GM12878 (cell line): Measurements from ENCODE around the gene C1QTNF12. TPM values are rescaled to one million over a fixed set of nuclear protein-coding genes. Genes with fewer than 3 reads are reported as not detected.

Experiments used
- ASH2L ChIP-seq: fragments of 300-600, 200-600 bp; sonication (generic); IDR thresholded peaks from 2 replicates; pipeline ENCODE4 v1.6.1; 2017; ENCODE audit warnings: low read depth, mild to moderate bottlenecking, borderline replicate concordance
- CHD1 ChIP-seq: IDR thresholded peaks from 2 replicates; pipeline ENCODE4 v1.6.1; 2012; ENCODE audit warnings: low read depth, low read length, improper control_type of control experiment
- CHD4 ChIP-seq: fragments of 200-600 bp; sonication (generic); IDR thresholded peaks from 2 replicates; pipeline ENCODE4 v1.6.1; 2016; ENCODE audit warnings: mild to moderate bottlenecking
- EED ChIP-seq: sonication (generic); IDR thresholded peaks from 2 replicates; pipeline ENCODE4 v1.6.1; 2016; ENCODE audit warnings: antibody characterized with exemption, low read depth
- GABPA ChIP-seq: IDR thresholded peaks from 2 replicates; pipeline ENCODE4 v1.6.1; 2014; ENCODE audit warnings: antibody characterized with exemption, low read depth, mild to moderate bottlenecking, inconsistent platforms
- IRF4 ChIP-seq: IDR thresholded peaks from 2 replicates; pipeline ENCODE4 v1.6.1; 2011; ENCODE audit warnings: low read depth, low read length
- KAT2A ChIP-seq: conservative IDR thresholded peaks from 2 replicates; pipeline ENCODE4 v1.6.1; 2011; ENCODE audit warnings: low read depth, low read length; ENCODE audit not compliant: control insufficient read depth
- MTA2 ChIP-seq: fragments of 450-650 bp; IDR thresholded peaks from 2 replicates; pipeline ENCODE4 v1.6.1; 2016; ENCODE audit warnings: low read depth, mild to moderate bottlenecking, moderate library complexity
- NBN ChIP-seq: fragments of 450-650 bp; IDR thresholded peaks from 2 replicates; pipeline ENCODE4 v1.6.1; 2016
- NFYB ChIP-seq: IDR thresholded peaks from 2 replicates; pipeline ENCODE4 v1.6.1; 2011; ENCODE audit warnings: low read depth, mild to moderate bottlenecking, low read length, improper control_type of control experiment, moderate library complexity; ENCODE audit not compliant: insufficient read depth
- NR2F1 ChIP-seq: fragments of 450-650 bp; conservative IDR thresholded peaks from 2 replicates; pipeline ENCODE4 v1.6.1; 2017; ENCODE audit warnings: mild to moderate bottlenecking
- NRF1 ChIP-seq: conservative IDR thresholded peaks from 2 replicates; pipeline ENCODE4 v1.6.1; 2011; ENCODE audit warnings: mild to moderate bottlenecking, low read depth, low read length, improper control_type of control experiment
- POLR2AphosphoS5 ChIP-seq: IDR thresholded peaks from 2 replicates; pipeline ENCODE4 v1.6.1; 2011; ENCODE audit warnings: mild to moderate bottlenecking, low read length, inconsistent platforms
- SMAD1 ChIP-seq: fragments of 450-650 bp; IDR thresholded peaks from 2 replicates; pipeline ENCODE4 v1.6.1; 2018; ENCODE audit warnings: mild to moderate bottlenecking, low read depth; ENCODE audit not compliant: partially characterized antibody
- SMAD5 ChIP-seq: IDR thresholded peaks from 2 replicates; pipeline ENCODE4 v1.6.1; 2016; ENCODE audit warnings: antibody characterized with exemption, low read depth
- SMC3 ChIP-seq: IDR thresholded peaks from 2 replicates; pipeline ENCODE4 v1.6.1; 2011; ENCODE audit warnings: low read length, improper control_type of control experiment, borderline replicate concordance
- SREBF2 ChIP-seq: IDR thresholded peaks from 2 replicates; pipeline ENCODE4 v1.6.1; 2012; ENCODE audit warnings: mild to moderate bottlenecking, low read length
- STAT3 ChIP-seq: IDR thresholded peaks from 2 replicates; pipeline ENCODE4 v1.6.1; 2011; ENCODE audit warnings: low read depth, low read length, improper control_type of control experiment
- TCF12 ChIP-seq: IDR thresholded peaks from 2 replicates; pipeline ENCODE4 v1.6.1; 2011; ENCODE audit warnings: low read depth, mild to moderate bottlenecking, low read length
- TCF3 ChIP-seq: IDR thresholded peaks from 2 replicates; pipeline ENCODE4 v1.6.1; 2012; ENCODE audit warnings: low read depth, mild to moderate bottlenecking, low read length, borderline replicate concordance; ENCODE audit not compliant: insufficient read depth
- ZNF384 ChIP-seq: IDR thresholded peaks from 2 replicates; pipeline ENCODE4 v1.6.1; 2012; ENCODE audit warnings: low read depth, mild to moderate bottlenecking, low read length, improper control_type of control experiment, borderline replicate concordance
- ZSCAN29 ChIP-seq: fragments of 450-650 bp; IDR thresholded peaks from 2 replicates; pipeline ENCODE4 v1.6.1; 2017; ENCODE audit warnings: mild to moderate bottlenecking, moderate library complexity
- polyA plus RNA-seq, 11 experiments: library from polyadenylated mRNA; depleted of rRNA in 4 of 11; unstranded in 6 of 11; stranded (reverse) in 5 of 11; fragments of >200 nt; fragmentation: Nextera tagmentation in 4 of 11; fragmentation: Illumina TruSeq in 1 of 11; extraction: Ambion mirVana in 4 of 11; extraction: Trizol in 1 of 11; gene quantifications; 1 replicate in 1 of 11; 2 replicates in 10 of 11; pipeline versions ENCODE4 v1.2.1 to v1.2.3, GENCODE V29; 2011 to 2016; ENCODE audit warnings: inconsistent platforms in 2 of 11, missing spikeins in 2 of 11, low read depth in 1 of 11
- total RNA-seq, 4 experiments: library from RNA; depleted of rRNA in 3 of 4; stranded (reverse); fragments of >200 nt in 3 of 4; fragmentation: Illumina TruSeq in 1 of 4; extraction: Trizol in 1 of 4; gene quantifications; 2 replicates each; pipeline versions ENCODE4 v1.2.1 to v1.2.3, GENCODE V29; 2013 to 2021
- TF ChIP-seq, protein P1 (sequence below): fragments of 450-650 bp; IDR thresholded peaks from 2 replicates; pipeline ENCODE4 v1.6.1; 2016; ENCODE audit warnings: mild to moderate bottlenecking
- TF ChIP-seq, protein P2 (sequence below): fragments of 450-650 bp; IDR thresholded peaks from 2 replicates; pipeline ENCODE4 v1.6.1; 2016; ENCODE audit warnings: mild to moderate bottlenecking
- TF ChIP-seq, protein P3 (sequence below): fragments of 150-350 bp; IDR thresholded peaks from 2 replicates; pipeline ENCODE4 v1.6.1; 2014; ENCODE audit warnings: mild to moderate bottlenecking, low read depth, low read length
- TF ChIP-seq, protein P4 (sequence below): fragments of 450-650 bp; IDR thresholded peaks from 2 replicates; pipeline ENCODE4 v1.6.1; 2018; ENCODE audit warnings: borderline replicate concordance, mild to moderate bottlenecking; ENCODE audit not compliant: partially characterized antibody

Gene C1QTNF12
- total and polyA plus RNA-seq, 10 of the 15 experiments (the other 5 are each of a cell fraction or from before 2014, with no cell fraction given) = 0.17 to 1.0 (median 0.31) TPM; not detected in 5

DNA sequence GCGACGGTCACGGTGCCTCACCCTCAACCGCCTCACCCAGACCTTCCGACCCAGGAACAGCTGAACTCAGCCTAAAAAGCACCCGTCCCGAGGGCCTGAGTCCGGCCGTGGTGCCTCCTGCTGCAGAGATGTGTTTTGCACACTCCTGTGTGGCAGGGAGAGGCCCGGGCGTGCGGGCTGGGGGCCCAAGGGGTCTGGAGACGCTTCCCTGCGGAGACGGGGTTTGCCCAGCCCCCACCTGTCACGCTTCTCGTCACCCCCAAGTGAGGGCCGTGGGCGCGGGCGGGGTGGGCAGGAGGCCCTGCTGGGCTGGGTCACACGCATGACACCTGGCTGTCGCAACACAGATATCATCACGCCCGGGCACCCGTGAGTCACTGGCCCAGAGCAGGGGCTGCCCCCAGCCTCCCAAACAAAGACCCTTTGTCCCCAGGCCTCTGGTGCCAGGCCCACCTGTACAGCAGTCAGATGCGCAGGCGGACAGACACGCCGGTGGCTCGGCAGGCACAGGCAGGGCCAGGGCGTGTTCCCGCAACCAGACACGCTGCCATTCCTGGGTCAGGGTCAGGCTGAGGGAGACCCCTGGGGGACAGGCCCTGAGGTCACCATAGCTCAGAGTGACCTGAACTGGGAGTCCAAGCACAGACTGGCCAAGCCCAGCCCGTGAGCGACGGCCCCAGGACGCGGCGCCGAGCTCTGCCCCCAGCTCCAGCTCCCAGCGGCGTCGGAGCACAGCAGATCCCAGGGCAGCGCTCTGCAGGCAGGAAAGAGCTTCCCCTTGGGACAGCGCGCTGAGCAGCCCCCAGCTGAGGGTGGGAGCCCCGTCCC, 8.4 kb downstream of the C1QTNF12 start (continued):
- TF ChIP-seq, protein P1, sequence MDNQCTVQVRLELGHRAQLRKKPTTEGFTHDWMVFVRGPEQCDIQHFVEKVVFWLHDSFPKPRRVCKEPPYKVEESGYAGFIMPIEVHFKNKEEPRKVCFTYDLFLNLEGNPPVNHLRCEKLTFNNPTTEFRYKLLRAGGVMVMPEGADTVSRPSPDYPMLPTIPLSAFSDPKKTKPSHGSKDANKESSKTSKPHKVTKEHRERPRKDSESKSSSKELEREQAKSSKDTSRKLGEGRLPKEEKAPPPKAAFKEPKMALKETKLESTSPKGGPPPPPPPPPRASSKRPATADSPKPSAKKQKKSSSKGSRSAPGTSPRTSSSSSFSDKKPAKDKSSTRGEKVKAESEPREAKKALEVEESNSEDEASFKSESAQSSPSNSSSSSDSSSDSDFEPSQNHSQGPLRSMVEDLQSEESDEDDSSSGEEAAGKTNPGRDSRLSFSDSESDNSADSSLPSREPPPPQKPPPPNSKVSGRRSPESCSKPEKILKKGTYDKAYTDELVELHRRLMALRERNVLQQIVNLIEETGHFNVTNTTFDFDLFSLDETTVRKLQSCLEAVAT = no peak
- TF ChIP-seq CHD1 = no peak
- TF ChIP-seq NRF1 = no peak
- TF ChIP-seq SREBF2 = no peak
- no peak for TF ChIP-seq SMAD1
- no peak for TF ChIP-seq NFYB
- no peak for TF ChIP-seq KAT2A
- TF ChIP-seq SMC3 = no peak
- TF ChIP-seq, protein P2, sequence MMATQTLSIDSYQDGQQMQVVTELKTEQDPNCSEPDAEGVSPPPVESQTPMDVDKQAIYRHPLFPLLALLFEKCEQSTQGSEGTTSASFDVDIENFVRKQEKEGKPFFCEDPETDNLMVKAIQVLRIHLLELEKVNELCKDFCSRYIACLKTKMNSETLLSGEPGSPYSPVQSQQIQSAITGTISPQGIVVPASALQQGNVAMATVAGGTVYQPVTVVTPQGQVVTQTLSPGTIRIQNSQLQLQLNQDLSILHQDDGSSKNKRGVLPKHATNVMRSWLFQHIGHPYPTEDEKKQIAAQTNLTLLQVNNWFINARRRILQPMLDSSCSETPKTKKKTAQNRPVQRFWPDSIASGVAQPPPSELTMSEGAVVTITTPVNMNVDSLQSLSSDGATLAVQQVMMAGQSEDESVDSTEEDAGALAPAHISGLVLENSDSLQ = peak; percentile 20; the same call in 1 of the 2 replicates
- no peak for TF ChIP-seq EED
- TF ChIP-seq TCF12 = 0 out of 2 replicates have a peak, but pooled peaks have one; percentile 12
- TF ChIP-seq TCF3 = no peak
- TF ChIP-seq ZNF384 = no peak
- no peak for TF ChIP-seq STAT3
- no peak for TF ChIP-seq ASH2L
- TF ChIP-seq, protein P3, sequence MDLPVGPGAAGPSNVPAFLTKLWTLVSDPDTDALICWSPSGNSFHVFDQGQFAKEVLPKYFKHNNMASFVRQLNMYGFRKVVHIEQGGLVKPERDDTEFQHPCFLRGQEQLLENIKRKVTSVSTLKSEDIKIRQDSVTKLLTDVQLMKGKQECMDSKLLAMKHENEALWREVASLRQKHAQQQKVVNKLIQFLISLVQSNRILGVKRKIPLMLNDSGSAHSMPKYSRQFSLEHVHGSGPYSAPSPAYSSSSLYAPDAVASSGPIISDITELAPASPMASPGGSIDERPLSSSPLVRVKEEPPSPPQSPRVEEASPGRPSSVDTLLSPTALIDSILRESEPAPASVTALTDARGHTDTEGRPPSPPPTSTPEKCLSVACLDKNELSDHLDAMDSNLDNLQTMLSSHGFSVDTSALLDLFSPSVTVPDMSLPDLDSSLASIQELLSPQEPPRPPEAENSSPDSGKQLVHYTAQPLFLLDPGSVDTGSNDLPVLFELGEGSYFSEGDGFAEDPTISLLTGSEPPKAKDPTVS = no peak
- 0 out of 2 replicates have a peak, but pooled peaks have one; percentile 19 for TF ChIP-seq MTA2
- TF ChIP-seq, protein P4, sequence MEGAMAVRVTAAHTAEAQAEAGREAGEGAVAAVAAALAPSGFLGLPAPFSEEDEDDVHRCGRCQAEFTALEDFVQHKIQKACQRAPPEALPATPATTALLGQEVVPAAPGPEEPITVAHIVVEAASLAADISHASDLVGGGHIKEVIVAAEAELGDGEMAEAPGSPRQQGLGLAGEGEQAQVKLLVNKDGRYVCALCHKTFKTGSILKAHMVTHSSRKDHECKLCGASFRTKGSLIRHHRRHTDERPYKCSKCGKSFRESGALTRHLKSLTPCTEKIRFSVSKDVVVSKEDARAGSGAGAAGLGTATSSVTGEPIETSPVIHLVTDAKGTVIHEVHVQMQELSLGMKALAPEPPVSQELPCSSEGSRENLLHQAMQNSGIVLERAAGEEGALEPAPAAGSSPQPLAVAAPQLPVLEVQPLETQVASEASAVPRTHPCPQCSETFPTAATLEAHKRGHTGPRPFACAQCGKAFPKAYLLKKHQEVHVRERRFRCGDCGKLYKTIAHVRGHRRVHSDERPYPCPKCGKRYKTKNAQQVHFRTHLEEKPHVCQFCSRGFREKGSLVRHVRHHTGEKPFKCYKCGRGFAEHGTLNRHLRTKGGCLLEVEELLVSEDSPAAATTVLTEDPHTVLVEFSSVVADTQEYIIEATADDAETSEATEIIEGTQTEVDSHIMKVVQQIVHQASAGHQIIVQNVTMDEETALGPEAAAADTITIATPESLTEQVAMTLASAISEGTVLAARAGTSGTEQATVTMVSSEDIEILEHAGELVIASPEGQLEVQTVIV = no peak
- TF ChIP-seq GABPA = no peak
- no peak for TF ChIP-seq SMAD5
- TF ChIP-seq IRF4 = no peak
- no peak for TF ChIP-seq CHD4
- TF ChIP-seq NR2F1 = peak; percentile 47; the same call in 1 of the 2 replicates
- TF ChIP-seq ZSCAN29 = no peak
- no peak for TF ChIP-seq POLR2AphosphoS5
- no peak for TF ChIP-seq NBN
